ENCODE data around the gene SPNS2.

DNA sequence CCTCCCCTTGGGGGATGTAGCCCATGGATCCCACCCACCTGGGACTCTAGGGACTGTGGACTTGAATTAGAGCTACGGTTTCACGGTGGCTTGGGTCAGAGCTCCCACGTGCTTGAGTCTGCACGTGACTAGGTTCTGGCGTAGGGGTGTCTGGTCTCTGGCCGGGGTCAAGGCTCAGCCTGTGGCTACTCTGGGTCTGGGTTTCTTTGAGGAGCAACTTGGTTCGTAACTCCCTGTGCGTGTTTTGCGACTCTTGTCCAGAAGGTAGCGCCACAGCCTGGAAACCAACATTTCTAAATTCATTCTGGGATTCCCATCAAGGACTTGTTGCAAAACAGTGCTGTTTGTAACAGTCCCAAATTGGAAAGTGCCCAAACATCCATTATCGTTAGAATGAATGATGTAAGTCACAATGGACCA, 62.2 kb downstream of the SPNS2 start:
- TF ChIP-seq CTCF (IDR thresholded peaks at IDR 0.05 in 2 of 3, conservative IDR thresholded peaks at IDR 0.05 in 1 of 3; ENCODE audit: control insufficient read depth in 2 of 3, extremely low read depth in 1 of 3, insufficient read depth in 1 of 3, low read depth in 3 of 3, low read length in 3 of 3) = no peak
- TF ChIP-seq SREBF1 (IDR thresholded peaks at IDR 0.05; ENCODE audit: low read length) = no peak
- no peak for TF ChIP-seq ZNF207 (IDR thresholded peaks at IDR 0.05; ENCODE audit: borderline replicate concordance)
- no peak for TF ChIP-seq JUND (IDR thresholded peaks at IDR 0.05; ENCODE audit: low read depth, low read length)
- TF ChIP-seq USF2 (IDR thresholded peaks at IDR 0.05; ENCODE audit: borderline replicate concordance, low read depth, low read length) = no peak
- no peak for TF ChIP-seq HDAC6 (IDR thresholded peaks at IDR 0.05; ENCODE audit: unreplicated experiment)
- no peak for TF ChIP-seq SMC3 (IDR thresholded peaks at IDR 0.05; ENCODE audit: borderline replicate concordance, low read length)
- no peak for TF ChIP-seq CHD1 (IDR thresholded peaks at IDR 0.05; ENCODE audit: low read depth, low read length)
- no peak for TF ChIP-seq ATF2 (IDR thresholded peaks at IDR 0.05; ENCODE audit: low read length)
- TF ChIP-seq, protein P1, sequence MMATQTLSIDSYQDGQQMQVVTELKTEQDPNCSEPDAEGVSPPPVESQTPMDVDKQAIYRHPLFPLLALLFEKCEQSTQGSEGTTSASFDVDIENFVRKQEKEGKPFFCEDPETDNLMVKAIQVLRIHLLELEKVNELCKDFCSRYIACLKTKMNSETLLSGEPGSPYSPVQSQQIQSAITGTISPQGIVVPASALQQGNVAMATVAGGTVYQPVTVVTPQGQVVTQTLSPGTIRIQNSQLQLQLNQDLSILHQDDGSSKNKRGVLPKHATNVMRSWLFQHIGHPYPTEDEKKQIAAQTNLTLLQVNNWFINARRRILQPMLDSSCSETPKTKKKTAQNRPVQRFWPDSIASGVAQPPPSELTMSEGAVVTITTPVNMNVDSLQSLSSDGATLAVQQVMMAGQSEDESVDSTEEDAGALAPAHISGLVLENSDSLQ (IDR thresholded peaks at IDR 0.05) = no peak
- no peak for TF ChIP-seq ATF7 (IDR thresholded peaks at IDR 0.05; ENCODE audit: low read depth)
- TF ChIP-seq POLR2AphosphoS5 (IDR thresholded peaks at IDR 0.05; ENCODE audit: low read length) = no peak
- no peak for TF ChIP-seq EZH2 (IDR thresholded peaks at IDR 0.05; ENCODE audit: borderline replicate concordance, control insufficient read depth, low read depth, low read length)
